C4-2B (cell line): ENCODE results near the gene SIK3.

Experiments
- CTCF ChIP-seq: fragments of 450-650 bp; conservative IDR thresholded peaks from 2 replicates; pipeline ENCODE4 v1.5.1; 2017; ENCODE audit warnings: mild to moderate bottlenecking
- ZFX ChIP-seq: fragments of 450-650 bp; IDR thresholded peaks from 2 replicates; pipeline ENCODE4 v1.6.1; 2017

DNA sequence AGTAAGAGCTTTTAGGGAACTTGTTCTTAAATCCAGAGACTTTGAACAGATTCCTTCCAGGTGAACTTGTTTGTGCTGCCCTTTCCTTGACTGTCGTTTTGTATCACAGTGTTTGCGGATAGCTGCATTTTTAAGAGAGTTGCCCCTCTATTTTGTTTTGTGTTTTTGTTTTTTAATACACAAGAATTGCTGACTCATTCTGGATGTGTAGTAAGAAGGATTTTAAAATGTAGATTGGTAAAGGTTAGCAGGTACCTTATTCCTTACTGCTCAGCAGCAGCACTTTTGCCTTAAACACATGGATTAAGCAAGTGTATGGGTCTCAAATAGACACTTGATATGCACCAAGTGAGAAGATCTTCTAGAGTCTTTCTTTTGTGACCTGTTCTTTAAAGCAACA is 297.6 kb downstream of the SIK3 start:
- TF ChIP-seq CTCF (no peak), ZFX (no peak)
